Activated CD4-positive, alpha-beta T cell treated with anti-CD3 and anti-CD28 coated beads for 4 hours (primary cell): Measurements from ENCODE around the gene TBC1D9B.

Experiments
- DNase-seq, 2 donors: peaks; one replicate each; pipeline ENCODE4 v3.0.0-alpha.2; 2020

TBC1D9B gene

GRCh38 chr5:179819296-179820126 is 88.2 kb downstream of the TBC1D9B start:
- DNase-seq: peak in 1 of 2 donors; percentile 42

- peak; percentile 75 to 83 for DNase-seq
These were observed 88.9 kb downstream of the TBC1D9B start for GRCh38 chr5:179818746-179819295.

- DNase-seq: no peak
These were observed 89.6 kb downstream of the TBC1D9B start for GRCh38 chr5:179817890-179818745.

- no peak for DNase-seq
These were observed 90.2 kb downstream of the TBC1D9B start for GRCh38 chr5:179817470-179817840.

GRCh38 chr5:179816796-179817469 is 90.8 kb downstream of the TBC1D9B start:
- DNase-seq: no peak

- no peak for DNase-seq
These were observed 91.3 kb downstream of the TBC1D9B start for GRCh38 chr5:179816401-179816795.

GRCh38 chr5:179815491-179816249 is 92.0 kb downstream of the TBC1D9B start:
- DNase-seq: no peak

GRCh38 chr5:179814090-179814489 is 93.6 kb downstream of the TBC1D9B start:
- no peak for DNase-seq

- no peak for DNase-seq
These were observed 94.6 kb downstream of the TBC1D9B start for GRCh38 chr5:179812997-179813607.

GRCh38 chr5:179812135-179812825 is 95.4 kb downstream of the TBC1D9B start:
- no peak for DNase-seq
